ENCODE measurements around the gene RNF14.

The RNF14 gene

GRCh38 chr5:141948812-141949211, 20.1 kb upstream of the RNF14 start:
- DNase-seq (ENCODE audit: low spot score), result no peak

- no peak for DNase-seq (ENCODE audit: low spot score)
Measured at GRCh38 chr5:141949511-141949910, 19.4 kb upstream of the RNF14 start.

- no peak for DNase-seq (ENCODE audit: low spot score)
Measured at GRCh38 chr5:141950207-141951005, 18.5 kb upstream of the RNF14 start.

- peak; percentile 80 for DNase-seq (ENCODE audit: low spot score)
Measured at GRCh38 chr5:141951332-141951781, 17.5 kb upstream of the RNF14 start.

- no peak for DNase-seq (ENCODE audit: low spot score)
Measured at GRCh38 chr5:141952020-141952419, 16.9 kb upstream of the RNF14 start.

GRCh38 chr5:141954194-141954593, 14.7 kb upstream of the RNF14 start:
- DNase-seq (ENCODE audit: low spot score), result peak; percentile 18

GRCh38 chr5:141957367-141957996, 11.4 kb upstream of the RNF14 start:
- DNase-seq (ENCODE audit: low spot score), result no peak

- DNase-seq (ENCODE audit: low spot score), result no peak
Measured at GRCh38 chr5:141958113-141958512, 10.8 kb upstream of the RNF14 start, which contains the start of gene PCDH12. Gene PCDH12 (minus strand): TSS chr5:141958202. CDS start chr5:141957851, 351 bp downstream.

GRCh38 chr5:141958546-141959172, 10.2 kb upstream of the RNF14 start:
- no peak for DNase-seq (ENCODE audit: low spot score)

- DNase-seq (ENCODE audit: low spot score), result no peak
Measured at GRCh38 chr5:141960018-141960417, 8.9 kb upstream of the RNF14 start.

- peak; percentile 87 for DNase-seq (ENCODE audit: low spot score)
Measured at GRCh38 chr5:141960449-141961323, 8.2 kb upstream of the RNF14 start.

GRCh38 chr5:141961466-141961865, 7.4 kb upstream of the RNF14 start:
- DNase-seq (ENCODE audit: low spot score), result no peak

- no peak for DNase-seq (ENCODE audit: low spot score)
Measured at GRCh38 chr5:141963701-141964100, 5.2 kb upstream of the RNF14 start.

- no peak for DNase-seq (ENCODE audit: low spot score)
Measured at GRCh38 chr5:141965071-141965470, 3.8 kb upstream of the RNF14 start.

GRCh38 chr5:141966275-141966962, 2.5 kb upstream of the RNF14 start:
- no peak for DNase-seq (ENCODE audit: low spot score)

- no peak for DNase-seq (ENCODE audit: low spot score)
Measured at GRCh38 chr5:141966963-141967333, 2.0 kb upstream of the RNF14 start.

- peak; percentile 84 for DNase-seq (ENCODE audit: low spot score)
Measured at GRCh38 chr5:141969783-141970771, 1.2 kb downstream of the RNF14 start.

- DNase-seq (ENCODE audit: low spot score), result no peak
Measured at GRCh38 chr5:141973871-141974595, 5.1 kb downstream of the RNF14 start.

- no peak for DNase-seq (ENCODE audit: low spot score)
Measured at GRCh38 chr5:141976176-141976575, 7.3 kb downstream of the RNF14 start.

All from germinal center (tissue), 1 donor.